GM12874 (cell line): Measurements from ENCODE around the gene TRIM29.

Experiments
- CTCF ChIP-seq: IDR thresholded peaks from 2 replicates; pipeline ENCODE4 v1.5.1; 2011; ENCODE audit warnings: low read depth, mild to moderate bottlenecking, control low read depth, low read length, moderate library complexity; ENCODE audit not compliant: insufficient read depth

Gene TRIM29

DNA sequence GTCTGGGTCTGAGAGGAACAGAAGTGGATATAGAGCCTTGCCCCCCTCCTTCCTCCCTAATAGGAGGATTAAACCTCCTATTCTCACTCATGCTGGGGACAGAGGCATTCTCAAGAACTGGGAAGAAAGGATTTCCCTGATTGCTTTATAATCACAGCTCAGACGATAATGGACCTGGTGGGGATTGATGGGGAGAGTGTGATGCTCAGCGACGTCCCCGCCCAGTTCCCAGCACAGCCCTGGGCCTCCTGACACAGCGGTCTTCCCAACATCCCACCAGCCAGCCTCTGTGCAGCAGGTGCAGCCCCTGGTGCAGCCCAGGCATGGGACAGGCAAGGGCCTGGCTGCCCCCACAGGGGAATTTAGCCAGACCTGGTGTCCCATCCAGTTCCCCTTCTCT lies 28.4 kb downstream of the TRIM29 start:
- no peak for TF ChIP-seq CTCF

GRCh38 chr11:120108785-120109168 lies 29.1 kb downstream of the TRIM29 start:
- TF ChIP-seq CTCF, result no peak

DNA sequence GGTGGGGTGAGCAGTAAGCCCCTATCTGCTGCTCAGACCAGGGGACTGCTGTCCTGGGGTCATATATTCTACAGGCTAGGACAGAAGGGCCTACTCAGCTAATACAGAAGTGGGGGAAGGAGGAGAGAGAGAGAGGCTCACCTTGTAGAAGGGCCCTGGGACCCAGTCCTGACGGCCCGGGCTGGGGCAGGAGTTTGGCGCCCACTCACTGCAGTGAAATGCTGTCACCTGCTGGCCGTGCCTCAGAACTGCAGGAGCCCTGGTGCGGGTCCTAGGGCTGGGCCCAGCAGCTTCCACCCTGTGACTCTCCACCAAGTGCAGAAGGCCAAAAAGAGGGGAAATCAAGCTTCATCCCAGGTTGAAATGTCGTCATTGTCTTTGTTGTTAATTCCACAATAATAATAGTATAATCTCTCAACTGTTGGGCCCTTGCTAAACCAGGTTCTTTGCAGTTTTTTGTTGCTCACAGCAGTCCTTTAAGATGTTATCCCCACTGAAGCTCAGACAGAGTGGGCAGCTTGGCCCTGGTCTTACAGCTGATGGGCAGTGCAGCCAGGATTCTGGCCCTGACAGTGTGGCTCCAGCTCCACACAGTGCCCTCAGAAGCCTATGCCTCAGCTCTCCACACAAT lies 29.6 kb downstream of the TRIM29 start:
- peak; percentile 100 for TF ChIP-seq CTCF

- no peak for TF ChIP-seq CTCF
Measured at GRCh38 chr11:120107692-120108091, 30.2 kb downstream of the TRIM29 start.

DNA sequence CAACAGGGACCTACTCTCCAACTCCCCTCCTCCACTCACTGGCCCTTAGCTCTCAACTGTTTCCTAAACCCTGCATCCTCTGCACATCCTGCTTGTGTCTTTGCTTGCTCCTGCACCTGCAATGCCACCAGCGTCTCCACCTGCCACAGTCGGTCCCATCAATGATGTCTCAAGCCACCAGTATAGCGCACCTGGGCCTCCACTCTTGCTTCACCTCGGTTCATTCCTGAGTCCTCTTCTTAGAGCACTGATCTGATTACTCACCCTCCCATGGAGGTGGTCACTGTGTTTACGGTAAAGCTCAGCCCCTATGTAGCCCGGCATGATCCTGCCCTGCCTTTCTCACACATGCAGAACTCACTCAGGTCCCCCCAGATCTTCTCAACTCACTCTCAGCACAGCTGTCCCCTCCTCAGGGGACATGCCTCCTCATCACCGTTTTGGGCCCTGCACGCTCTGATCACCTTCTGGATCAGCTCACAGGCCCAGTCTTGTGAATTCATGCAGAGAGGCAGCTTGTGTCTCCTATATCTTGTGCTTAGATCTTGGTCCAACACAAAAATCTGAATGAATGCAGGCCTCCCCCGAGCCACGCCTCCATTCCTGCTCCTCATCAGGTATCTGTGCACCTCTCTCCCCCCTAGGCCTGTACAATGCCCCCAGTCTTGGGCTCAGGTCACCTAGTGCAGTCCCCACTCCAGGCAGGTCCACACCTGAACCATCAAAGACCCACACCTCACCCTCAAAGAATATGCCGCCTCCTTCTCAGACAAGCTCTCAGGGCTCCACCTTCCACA lies 31.4 kb downstream of the TRIM29 start:
- no peak for TF ChIP-seq CTCF

DNA sequence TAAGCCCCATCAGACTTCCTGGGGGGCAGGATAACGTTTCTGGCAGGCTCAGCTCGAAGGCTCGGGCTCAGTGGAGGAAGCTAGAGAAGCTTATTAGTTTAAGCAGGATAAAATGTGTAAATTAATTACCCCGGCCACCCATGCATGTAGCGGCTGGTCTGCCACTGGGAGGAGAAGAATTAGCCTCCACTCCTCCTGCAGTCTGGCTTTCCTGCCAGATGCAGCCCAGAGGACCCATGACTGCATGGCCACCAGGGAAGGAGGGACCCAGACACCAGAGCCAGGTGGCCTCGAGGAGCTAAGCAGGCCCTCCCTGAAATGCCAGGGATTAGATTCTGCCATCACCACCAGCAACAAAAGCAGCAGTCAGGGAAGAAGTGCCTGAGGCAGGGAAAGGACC lies 32.3 kb downstream of the TRIM29 start:
- no peak for TF ChIP-seq CTCF

DNA sequence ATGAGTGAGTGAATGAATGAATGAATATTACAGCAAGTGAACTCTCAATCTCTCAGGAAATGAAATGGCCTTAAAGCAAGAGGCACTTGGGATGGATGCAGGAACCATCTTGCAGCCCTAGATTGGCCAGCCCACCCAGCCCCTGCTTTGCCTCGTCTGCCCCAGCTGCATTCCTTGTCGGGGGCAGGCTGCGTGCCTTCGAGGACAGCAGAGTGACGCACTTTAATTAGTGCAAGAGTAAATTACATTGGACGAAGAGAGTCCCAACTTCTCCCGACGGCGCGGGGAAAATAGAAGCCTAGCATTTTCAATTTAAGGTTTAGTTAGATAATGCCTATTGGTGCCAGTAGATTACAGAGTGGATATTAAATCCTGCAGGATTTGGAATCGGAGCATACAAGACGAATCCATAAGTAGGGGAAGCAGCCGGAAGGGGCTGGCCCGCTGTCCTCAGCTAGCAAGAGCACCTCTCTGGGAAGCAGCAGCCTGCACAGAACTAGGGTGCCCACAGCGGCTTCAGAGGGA lies 33.8 kb downstream of the TRIM29 start:
- TF ChIP-seq CTCF, result no peak
